Hippocampal formation (tissue), 2 donors: ENCODE results near the gene NGB.
"Not testable (repeated sequence)": the region's sequence is repeated elsewhere in the genome, so short reads cannot be mapped to it uniquely, and the experiment has no call there.

Experiments
- DNase-seq, 2 donors: peaks; one replicate each; lab custom pipeline; 2025; lab: John Stamatoyannopoulos, UW

NGB gene

GRCh38 chr14:77296155-77296554 is 25.1 kb upstream of the NGB start:
- no peak for DNase-seq

GRCh38 chr14:77290705-77291104 is 19.7 kb upstream of the NGB start:
- no peak for DNase-seq

DNA sequence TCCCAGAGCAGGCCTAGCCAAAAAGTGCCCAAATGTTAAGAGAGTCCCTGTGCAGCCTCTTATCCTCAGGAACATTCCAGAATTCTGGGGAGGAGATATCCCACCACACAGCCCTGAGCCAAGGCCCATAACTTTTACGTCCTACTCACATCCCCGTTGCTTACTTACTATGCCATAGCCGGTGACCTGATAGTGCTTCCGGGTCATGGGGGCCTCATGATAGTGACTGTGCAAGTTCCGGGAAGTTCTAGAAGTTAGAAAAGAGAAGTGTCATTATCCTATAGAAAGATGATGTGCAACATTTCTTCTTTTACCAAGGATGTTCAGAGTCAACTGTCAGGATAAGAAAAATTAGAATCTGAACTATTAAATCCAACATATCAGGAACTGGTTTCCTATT is 15.6 kb upstream of the NGB start:
- DNase-seq: no peak

GRCh38 chr14:77284466-77284865 is 13.5 kb upstream of the NGB start:
- no peak for DNase-seq

GRCh38 chr14:77284066-77284465 is 13.1 kb upstream of the NGB start:
- DNase-seq: no peak

DNA sequence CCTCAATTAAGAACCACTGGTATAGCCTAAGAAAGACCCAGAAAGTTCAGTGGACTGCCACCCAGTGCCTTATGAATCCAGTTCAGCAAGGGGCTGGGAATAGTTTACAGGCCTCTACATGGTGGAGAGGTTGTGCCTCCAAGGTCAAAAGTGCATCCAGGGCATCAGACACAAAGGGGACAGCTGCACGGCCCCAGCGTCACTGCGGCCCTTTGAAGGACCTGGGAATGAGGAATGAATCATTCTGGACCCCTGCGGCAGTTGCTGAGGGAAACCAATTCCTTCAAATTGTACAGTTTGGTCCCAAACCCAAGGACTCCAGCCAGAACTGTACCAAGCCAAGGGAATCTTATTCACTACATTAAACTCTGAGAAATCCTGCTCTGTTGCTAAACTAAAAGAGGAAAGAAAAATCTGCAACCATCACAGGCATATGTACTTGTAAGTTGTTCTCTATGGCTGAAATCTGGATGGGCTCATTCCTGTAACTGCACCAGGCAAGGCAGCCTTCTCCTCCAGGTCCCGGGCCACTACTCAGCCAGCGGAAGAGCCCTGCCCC is 10.9 kb upstream of the NGB start:
- peak in 1 of 2 donors; percentile 18 for DNase-seq

- DNase-seq: not testable (repeated sequence)
Observed at GRCh38 chr14:77280921-77281320, 9.9 kb upstream of the NGB start.

DNA sequence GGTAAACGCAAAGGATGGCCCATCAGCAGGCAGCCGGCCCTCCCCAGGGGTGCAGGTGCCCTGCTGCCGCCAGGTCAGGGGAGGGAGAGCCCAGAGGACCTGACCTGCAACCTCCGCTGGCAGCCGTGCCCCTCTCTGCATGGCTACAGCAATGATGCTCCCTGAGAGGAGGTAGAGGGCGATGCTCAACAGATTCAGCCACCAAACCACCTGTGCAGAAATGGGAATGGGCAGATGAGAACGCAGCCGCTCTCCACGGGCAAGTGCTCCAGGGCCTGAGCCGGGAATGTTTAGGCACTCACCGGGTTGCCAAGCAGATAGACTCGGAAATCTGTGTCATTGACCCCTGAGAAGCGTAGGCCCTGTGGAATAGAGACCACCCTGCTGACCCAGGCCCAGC is 8.7 kb upstream of the NGB start:
- no peak for DNase-seq

DNA sequence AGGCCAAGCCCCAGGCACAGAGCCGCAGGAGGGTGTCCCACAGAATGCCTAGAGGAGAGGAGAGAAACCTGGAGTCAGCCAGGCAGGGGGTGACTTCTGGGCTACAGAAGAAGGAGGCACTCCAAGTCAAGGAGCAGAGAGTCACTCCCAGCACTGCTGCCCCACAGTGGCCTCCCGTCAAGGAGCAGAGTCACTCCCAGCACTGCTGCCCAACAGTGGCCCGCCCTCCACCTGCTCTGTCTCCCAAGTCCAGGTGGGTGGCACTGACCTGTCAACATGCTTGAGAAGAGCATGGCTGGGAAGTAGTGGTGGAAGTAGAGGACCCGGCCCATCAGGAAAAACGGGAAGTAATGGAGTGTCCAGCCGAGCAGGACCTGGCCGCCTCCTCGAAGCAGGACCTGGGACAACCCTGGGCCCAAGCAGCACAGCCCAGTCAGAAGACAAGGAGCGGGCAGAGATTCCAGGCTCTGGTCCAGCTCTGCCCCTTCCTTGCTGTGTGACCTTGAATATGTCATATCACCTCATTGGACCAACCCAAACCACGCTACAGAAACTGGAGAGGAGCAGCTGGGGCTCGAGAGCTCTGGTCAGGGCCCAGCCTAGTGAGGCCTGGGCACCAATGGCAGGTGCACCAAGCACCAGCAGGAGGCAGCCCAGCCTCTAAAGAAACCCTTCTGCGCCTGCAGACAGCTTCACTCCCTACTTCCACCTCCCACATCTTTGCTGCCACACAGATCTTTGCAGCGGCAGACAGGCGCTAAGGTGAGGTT is 7.6 kb upstream of the NGB start:
- no peak for DNase-seq

DNA sequence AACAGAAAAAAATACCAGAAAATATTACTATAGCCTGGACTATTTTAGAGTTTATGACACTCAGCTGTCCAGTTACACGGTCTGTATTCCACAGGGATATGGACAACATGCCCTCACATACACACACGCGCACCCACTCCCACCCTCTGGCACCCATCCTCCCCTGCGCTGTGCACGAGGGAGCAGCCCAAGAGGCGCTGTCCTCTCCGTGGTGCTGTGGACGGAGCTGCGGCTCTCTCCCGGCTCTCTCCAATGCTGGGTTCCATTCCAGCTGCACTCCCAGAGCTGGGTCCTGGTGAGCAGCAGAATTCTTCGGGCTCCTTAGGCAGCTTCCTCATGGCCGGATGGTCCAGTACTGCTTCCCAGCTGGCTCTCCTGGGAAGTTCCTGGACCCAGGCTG is 6.0 kb upstream of the NGB start:
- DNase-seq: no peak

GRCh38 chr14:77276295-77276935 is 5.4 kb upstream of the NGB start:
- no peak for DNase-seq

GRCh38 chr14:77275601-77276017 is 4.6 kb upstream of the NGB start:
- DNase-seq: no peak

DNA sequence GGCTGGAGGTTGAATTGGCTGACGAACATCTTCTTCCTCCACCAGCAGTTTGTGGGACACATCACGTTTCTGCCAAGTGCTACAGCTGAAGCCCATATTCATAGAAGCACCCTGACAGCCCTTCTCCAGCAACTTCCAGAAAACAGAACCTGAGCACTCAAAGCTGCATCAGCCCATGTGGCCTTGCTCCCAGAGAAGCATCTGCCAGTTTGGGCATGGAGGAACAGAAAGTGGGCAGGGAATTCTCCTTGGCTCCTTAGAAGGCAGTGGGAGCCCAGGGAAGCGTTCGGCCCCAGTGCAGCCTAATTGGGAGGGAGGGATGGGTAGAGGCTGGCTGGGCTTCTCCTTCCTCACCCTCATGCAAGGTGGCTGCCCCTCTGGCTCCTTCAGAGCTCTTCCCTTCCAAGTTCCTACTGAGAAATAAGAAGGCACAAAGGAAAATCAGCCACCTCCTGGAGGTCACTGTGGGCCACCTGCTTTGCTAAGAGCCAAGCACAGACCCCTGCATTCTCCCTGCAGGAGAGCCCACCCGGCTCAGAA is 4.1 kb upstream of the NGB start:
- DNase-seq: peak in 1 of 2 donors; percentile 15

- no peak for DNase-seq
Observed at GRCh38 chr14:77273796-77274195, 2.8 kb upstream of the NGB start.

DNA sequence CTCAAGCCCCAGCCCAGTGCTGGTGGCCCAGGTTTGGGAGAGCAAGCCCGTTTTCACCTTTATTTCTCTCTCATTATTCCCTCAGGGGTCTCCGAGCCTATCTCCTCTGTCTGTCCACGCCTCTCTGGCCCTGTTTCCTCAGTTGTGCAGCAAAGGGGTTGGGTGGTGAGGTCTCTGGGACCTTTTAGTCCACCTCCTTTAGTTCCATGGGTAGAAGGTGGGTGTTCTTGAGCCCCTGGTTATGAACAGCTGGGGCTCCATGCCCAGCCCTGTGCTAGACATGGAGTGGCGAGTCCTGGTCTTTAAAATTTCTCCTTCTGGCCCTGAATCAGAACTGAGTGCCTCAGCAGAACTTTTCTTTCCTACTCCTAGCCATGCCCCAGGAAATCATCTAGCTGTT is 1.3 kb upstream of the NGB start:
- no peak for DNase-seq

- no peak for DNase-seq
Observed at GRCh38 chr14:77270361-77271112, 469 bp downstream of the NGB start.

DNA sequence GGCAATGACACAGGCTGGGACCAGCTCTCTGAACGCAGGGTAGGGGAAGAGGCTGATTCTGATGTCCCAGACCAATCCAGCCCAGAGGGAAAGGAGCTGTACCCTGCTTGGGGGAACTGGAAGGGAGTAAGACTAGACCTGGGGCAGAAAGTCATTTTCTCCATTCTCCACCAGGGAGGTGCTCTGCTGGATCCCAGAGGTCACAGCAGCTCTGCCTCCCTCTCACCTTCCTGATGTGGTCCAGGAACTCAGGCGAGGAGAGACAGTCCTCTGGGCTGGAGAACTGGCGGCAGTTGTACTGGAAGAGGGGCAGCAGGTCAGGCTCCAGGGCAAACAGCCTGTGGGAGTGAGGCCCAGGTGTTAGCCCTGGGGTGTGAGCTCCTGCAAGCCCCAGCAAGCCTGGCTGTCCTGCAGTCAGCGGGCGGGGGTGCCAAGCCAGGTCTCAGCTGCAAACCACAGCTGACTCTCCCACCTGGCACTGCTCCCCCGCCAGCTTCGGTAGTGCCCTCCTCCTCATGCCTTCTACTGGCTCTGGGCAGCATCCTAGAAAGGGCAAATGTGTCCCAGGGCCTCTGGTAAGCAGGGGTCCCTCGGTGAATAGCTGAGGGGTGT is 1.9 kb downstream of the NGB start:
- no peak for DNase-seq

DNA sequence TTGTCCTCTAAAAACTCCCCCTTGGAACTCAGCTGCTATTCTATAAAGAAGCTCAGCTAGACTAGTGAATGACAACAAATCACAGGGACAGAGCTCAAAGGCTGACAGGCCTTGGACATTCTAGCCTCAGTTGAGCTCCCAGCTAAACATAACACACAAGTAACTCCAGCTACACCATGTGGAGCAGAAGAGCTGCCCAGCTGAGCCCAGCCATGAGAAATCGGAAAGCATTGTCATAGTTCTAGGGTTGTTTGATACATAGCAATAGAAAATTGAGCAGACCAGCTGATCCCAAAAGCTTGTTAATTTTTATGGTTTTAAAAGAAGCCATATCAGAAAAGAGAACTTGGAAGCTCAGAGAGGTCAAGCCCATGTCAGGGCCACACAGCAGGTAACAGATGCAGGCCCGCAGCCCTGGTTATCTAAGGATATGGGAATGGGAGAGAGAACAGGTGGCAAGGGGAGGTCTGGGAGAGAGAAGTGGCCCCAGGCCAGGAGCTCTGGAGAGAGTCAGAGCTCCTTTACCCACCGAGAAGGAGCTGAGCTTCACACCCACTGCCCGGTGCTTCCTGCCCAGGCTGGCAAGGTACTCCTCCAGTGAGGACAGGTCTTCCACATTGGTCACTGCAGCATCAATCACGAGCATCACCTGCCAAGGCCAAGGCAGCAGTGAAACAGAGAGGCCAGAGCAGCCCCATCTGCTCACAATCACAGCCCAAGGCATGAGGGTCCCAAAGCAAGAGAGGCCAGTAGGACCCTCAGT is 2.9 kb downstream of the NGB start:
- no peak for DNase-seq

GRCh38 chr14:77266336-77266735 is 4.7 kb downstream of the NGB start:
- DNase-seq: no peak

DNA sequence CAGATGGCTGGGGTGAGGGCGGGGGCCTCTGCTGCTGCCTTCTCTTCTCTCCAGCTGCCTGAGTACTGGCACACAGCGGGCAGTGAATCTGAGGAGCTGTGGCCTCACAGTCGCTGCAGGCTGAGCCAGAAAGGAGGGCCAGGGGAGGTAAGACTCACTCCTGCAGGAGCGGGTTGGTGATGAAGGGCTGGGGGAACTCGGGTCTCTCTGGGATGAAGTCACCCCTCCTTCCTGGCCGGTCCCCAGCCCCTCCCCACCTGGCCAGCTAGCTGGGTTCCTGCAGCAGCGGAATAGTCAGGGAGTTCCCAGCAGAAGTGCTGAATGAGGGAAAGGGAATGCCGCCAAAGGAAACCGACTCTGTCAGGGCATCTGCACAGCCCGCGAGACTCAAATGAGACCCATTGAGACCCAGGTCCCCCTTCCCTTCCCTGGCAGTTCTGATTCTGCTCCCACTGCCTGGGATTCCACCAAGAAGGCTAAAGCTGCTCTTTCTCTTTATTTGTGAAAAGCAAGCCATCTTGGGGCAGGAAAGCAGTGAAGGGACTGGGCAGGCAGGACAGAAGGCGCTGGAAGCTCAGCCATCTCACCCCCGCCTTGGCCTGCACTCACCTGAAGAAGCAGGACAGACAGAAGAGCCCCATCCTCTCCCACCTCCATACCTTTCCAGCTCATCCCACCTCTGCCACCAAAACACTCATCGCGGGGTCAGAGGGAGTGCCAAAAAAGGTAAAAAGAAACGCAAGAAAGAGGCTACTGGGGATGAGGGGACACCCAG is 5.3 kb downstream of the NGB start:
- DNase-seq: no peak

GRCh38 chr14:77265187-77265515 is 5.9 kb downstream of the NGB start:
- DNase-seq: no peak
